LNCAP (cell line): ENCODE data around the gene HTR3C.

Experiments used
- TF ChIP-seq, protein P1 (sequence below): fragments of 450-650 bp; IDR thresholded peaks from 2 replicates; pipeline ENCODE4 v1.5.1; 2017; ENCODE audit warnings: mild to moderate bottlenecking

The HTR3C gene, protein sequence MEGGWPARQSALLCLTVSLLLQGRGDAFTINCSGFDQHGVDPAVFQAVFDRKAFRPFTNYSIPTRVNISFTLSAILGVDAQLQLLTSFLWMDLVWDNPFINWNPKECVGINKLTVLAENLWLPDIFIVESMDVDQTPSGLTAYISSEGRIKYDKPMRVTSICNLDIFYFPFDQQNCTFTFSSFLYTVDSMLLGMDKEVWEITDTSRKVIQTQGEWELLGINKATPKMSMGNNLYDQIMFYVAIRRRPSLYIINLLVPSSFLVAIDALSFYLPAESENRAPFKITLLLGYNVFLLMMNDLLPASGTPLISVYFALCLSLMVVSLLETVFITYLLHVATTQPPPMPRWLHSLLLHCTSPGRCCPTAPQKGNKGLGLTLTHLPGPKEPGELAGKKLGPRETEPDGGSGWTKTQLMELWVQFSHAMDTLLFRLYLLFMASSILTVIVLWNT

DNA sequence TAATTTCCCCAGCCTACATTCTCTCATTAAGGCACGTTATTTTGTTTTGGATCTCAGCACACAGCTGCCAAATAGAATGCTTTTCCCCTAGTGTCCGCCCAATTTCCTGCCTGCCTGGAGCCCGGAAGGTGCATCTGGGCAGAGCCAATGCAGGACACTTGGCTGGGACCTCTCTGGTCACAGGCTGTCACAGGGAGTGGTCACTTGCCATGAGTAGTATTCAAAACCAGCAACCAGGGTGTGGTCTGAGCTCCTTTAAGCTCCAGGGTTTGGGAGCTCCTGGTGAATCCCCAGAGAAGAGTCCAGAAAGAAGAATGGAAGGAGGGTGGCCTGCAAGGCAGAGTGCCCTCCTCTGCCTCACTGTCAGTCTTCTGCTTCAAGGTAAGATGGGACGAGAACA, at the start of gene HTR3C:
Gene HTR3C, plus strand, starts transcription at position 281 of the 400 bp plus-strand sequence. Its CDS starts 34 bp downstream, at position 315.
- TF ChIP-seq, protein P1, sequence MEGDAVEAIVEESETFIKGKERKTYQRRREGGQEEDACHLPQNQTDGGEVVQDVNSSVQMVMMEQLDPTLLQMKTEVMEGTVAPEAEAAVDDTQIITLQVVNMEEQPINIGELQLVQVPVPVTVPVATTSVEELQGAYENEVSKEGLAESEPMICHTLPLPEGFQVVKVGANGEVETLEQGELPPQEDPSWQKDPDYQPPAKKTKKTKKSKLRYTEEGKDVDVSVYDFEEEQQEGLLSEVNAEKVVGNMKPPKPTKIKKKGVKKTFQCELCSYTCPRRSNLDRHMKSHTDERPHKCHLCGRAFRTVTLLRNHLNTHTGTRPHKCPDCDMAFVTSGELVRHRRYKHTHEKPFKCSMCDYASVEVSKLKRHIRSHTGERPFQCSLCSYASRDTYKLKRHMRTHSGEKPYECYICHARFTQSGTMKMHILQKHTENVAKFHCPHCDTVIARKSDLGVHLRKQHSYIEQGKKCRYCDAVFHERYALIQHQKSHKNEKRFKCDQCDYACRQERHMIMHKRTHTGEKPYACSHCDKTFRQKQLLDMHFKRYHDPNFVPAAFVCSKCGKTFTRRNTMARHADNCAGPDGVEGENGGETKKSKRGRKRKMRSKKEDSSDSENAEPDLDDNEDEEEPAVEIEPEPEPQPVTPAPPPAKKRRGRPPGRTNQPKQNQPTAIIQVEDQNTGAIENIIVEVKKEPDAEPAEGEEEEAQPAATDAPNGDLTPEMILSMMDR: no peak

DNA sequence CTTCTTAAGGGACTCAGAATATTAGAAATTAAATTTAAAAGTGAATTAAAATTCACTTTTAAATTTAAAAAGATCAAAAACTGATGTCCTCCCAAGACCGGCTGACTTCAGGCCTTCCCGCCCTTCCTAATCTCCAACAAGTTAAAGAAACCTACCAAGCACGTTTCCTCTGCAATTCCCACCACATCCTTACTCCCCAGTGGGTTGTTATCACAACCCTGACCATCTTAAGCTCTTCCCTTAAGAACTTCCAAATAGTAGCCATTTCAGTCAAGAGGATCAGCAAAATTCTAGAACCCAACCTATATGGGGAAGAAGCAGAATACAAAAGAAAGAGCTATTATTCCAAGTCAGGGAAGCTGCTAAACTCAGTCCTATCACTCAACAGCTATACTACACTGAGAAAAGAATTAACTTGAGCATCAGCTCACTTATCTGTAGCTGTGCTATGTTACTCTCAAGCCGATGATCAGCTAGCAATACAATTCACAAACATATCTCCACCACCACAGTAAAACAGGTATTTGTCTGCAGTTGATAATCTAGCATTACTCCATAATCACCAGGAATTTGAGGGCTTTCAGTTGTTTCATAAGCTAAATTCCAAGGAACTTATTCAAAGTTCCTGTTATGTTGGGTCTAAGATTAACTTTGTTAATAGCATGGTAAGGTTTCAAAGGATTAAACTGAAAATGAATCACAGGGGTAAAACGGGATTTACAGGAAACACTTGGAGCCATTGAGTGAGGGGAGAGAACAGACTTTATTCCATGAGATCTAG, 49.5 kb upstream of the HTR3C start:
- TF ChIP-seq, protein P1: no peak

DNA sequence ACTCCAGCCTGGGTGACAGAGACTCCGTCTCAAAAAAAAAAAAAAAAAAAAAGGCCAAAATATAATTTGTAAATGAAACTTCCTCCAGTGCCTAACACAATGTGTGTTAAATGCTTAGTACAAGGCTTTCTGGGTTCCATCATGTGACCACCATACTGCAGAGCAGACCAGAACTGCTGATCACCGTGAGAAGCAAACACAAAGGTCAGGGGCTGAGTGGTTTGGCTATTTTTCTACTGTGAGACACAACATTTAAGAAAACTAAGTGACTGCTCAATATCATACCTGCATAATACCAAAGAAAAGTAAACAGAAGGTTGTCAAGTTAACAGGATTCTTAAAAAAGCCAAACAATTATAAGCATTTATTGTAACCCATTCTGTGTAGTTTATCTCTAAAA, 48.4 kb upstream of the HTR3C start:
- TF ChIP-seq, protein P1: no peak

DNA sequence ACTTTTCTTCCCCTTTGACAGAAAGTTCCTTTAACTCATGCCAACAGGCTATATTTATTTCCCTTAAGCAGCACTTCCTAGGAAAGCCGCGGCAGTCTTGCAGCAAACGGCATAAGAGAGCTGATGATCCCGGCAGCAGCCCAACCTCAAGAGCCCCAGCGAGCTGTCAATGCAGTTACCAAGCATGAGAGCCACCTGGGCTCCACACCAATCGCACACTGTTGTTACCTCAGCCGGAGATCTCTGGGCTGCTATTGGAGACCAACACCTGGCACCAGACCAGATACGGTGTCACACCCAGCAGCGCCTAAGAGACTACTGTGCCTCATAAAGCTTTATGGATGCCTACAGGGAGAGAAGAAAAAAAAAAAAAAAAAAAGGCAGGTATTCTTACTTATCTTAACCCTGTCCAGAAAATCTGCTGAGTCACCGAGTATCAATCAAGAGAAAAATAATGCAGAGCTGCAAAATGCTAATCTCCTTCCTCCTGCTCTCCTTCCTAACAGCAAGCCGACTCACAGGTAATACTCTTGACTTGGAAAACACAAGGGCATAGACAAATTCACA, 46.8 kb upstream of the HTR3C start:
- TF ChIP-seq, protein P1: no peak

DNA sequence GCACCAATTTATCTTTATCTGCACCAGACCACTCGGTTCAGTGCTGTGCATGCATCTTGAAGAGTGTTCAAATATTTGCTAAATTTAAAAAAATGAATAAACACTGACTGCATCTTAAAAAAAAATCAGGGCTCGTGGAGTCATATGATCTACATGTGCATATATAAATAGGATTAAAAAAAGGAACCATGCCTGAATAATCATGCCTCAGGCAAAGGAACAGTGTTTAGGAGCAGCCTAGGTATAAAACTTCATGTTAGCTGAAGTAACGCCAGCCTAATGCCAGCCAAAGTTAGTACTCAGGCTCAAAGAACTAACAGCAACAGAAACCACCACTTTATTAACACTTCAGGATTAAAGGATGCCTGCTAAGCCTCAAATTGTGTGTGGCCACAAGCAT, 44.7 kb upstream of the HTR3C start:
- TF ChIP-seq, protein P1: no peak

DNA sequence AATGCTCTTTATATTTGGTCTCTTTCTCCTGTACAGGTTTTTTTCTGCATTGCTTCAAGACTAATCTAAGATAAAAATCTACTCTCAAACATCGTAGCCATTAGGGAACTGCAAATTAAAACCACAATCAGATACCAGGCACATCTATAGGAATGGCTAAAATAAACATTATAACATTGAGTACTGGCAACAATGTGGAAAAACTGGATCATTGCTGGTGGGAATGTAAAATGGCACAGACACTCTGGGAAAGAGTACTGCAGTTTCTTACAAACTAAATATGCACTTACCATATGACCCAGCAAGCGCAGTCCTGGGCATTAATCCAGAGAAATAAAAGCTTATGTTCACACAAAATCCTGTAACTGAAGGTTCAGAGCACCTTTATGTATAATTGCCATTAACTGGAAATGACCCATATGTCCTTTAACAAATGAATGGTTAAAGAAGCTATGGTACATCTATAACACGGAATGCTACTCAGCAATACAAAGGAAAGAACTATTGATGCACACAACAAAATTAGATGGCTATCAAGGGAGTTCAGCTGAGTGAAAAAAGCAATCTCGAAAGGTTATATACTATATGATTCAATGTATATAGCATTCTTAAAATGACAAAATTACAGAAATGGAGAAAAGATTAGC, 41.5 kb upstream of the HTR3C start:
- TF ChIP-seq, protein P1: no peak
